Stimulated activated naive CD8-positive, alpha-beta T cell treated with anti-CD3 and anti-CD28 coated beads, Interleukin-15, amount 100 ng/mL, for 72 hours (primary cell): ENCODE data around the gene SYMPK.

Experiments
- ATAC-seq: fragments of 150-1000 bp; cut with Tn5 transposase; 2 replicates; pipeline ENCODE4 v1.10.0; 2021; ENCODE audit warnings: mild to moderate bottlenecking, moderate library complexity
- DNase-seq, 2 donors: peaks; one replicate each; pipeline ENCODE4 v3.0.0; 2021 to 2022
- H3K27ac Mint-ChIP-seq, 2 donors: one replicate each; pipeline ENCODE4 v1.8.0; 2022; ENCODE audit warnings: mild to moderate bottlenecking in 2 of 2, mixed read lengths in 2 of 2, moderate library complexity in 2 of 2
- H3K27me3 Mint-ChIP-seq: one replicate; pipeline ENCODE4 v1.8.0; 2022; ENCODE audit warnings: mixed read lengths
- H3K4me1 Mint-ChIP-seq: one replicate; pipeline ENCODE4 v1.8.0; 2022; ENCODE audit warnings: mild to moderate bottlenecking, mixed read lengths
- H3K4me3 Mint-ChIP-seq, 2 donors: one replicate each; pipeline ENCODE4 v1.8.0; 2022; ENCODE audit warnings: mild to moderate bottlenecking in 2 of 2, mixed read lengths in 2 of 2, moderate library complexity in 1 of 2
- H3K9me3 Mint-ChIP-seq, 2 donors: one replicate each; pipeline ENCODE4 v1.8.0; 2022; ENCODE audit warnings: mixed read lengths in 2 of 2

SYMPK gene

GRCh38 chr19:45895519-45895972, 32.6 kb upstream of the SYMPK start:
- Mint-ChIP-seq H3K4me3 (no peak overlapping the region), H3K4me1 (peaks cover 14% of the 10 kb centered on the region), H3K9me3 (no peaks in the 10 kb centered on the region), H3K27ac (peak overlapping the region in 1 of 2 donors; percentile 29), H3K27me3 (no peaks in the 10 kb centered on the region)
- DNase-seq (no peak), ATAC-seq (no peak)

DNA sequence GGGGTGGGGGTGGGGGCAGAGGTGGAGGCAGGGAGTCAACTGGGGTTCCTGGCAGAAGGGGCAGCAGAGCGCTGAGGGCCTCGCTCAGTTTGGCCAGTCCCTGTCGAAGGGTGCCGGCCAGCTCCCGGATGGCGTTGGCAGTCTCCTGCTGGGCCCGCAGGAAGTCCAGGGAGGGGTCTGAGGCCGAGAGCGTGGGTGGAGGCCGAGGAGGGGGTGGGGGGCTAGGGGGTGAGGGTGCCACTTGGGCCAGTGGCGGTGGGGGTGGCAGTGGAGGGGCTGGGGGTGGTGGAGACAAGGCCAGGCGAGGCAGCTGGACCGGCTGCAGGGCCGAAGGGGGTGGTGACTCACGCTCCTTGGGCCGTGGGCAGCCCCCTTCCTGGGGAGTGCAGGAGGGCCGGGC, 27.9 kb upstream of the SYMPK start:
- H3K27ac Mint-ChIP-seq = peak overlapping the region in 1 of 2 donors; percentile 81
- H3K27me3 Mint-ChIP-seq = no peaks in the 10 kb centered on the region
- ATAC-seq = no peak
- DNase-seq = no peak
- H3K4me3 Mint-ChIP-seq = no peak overlapping the region
- no peaks in the 10 kb centered on the region for H3K9me3 Mint-ChIP-seq
- peaks cover 15% of the 10 kb centered on the region for H3K4me1 Mint-ChIP-seq

- Mint-ChIP-seq H3K4me1 (peaks cover 21% of the 10 kb centered on the region), H3K27ac (no peak overlapping the region), H3K4me3 (no peak overlapping the region), H3K9me3 (no peaks in the 10 kb centered on the region), H3K27me3 (no peaks in the 10 kb centered on the region)
- no peak for ATAC-seq
- DNase-seq = no peak
Observed at GRCh38 chr19:45889210-45889885, 26.4 kb upstream of the SYMPK start.

DNA sequence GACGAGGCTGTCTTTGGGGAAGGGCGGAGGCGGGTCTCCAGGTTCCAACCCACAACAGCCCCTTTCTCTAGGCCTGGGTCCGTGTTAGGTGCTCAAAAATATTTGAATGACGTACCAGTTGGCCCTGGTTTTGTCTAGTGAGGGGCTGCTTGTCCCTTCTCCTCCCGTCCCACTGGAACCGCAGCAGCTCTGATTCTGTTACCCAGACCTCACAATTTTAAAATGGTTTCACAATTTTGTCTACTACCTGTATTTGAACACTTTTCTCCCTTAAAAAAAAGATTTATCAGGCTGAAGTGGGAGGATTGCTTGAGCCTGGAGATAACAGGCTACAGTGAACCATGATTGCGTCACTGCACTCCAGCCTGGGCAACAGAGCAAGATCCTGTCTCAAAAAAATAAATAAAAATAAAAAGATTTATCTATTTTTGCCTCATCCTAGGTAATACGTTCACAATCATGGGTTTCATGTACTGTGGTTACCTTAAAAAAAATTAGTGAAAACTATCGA, 24.3 kb upstream of the SYMPK start:
- H3K4me3 Mint-ChIP-seq = peak overlapping the region; percentile 91 to 92
- ATAC-seq (no peak), DNase-seq (no peak)
- H3K27ac Mint-ChIP-seq = peak overlapping the region; percentile 90 to 99
- H3K4me1 Mint-ChIP-seq = peaks cover 28% of the 10 kb centered on the region
- no peaks in the 10 kb centered on the region for H3K27me3 Mint-ChIP-seq
- H3K9me3 Mint-ChIP-seq = no peaks in the 10 kb centered on the region

- Mint-ChIP-seq H3K27ac (peak overlapping the region; percentile 90 to 99), H3K4me1 (peaks cover 34% of the 10 kb centered on the region), H3K27me3 (no peaks in the 10 kb centered on the region), H3K9me3 (no peaks in the 10 kb centered on the region), H3K4me3 (peak overlapping the region; percentile 91 to 92)
- DNase-seq (peak; percentile 89 to 94), ATAC-seq (peak; percentile 86)
Observed at GRCh38 chr19:45886427-45887199, 23.7 kb upstream of the SYMPK start.

- Mint-ChIP-seq H3K4me1 (peaks cover 42% of the 10 kb centered on the region), H3K27ac (peak within 1 kb of the TSS; percentile 90 to 99), H3K9me3 (no peaks in the 10 kb centered on the region), H3K27me3 (no peaks in the 10 kb centered on the region), H3K4me3 (peak within 1 kb of the TSS; percentile 91 to 92)
- peak; percentile 91 for DNase-seq
- ATAC-seq = peak; percentile 81
Observed at GRCh38 chr19:45885556-45886426, 22.8 kb upstream of the SYMPK start, which contains the start of gene IRF2BP1. IRF2BP1 (minus strand) TSS chr19:45886141; CDS start chr19:45885774, 367 bp downstream.

DNA sequence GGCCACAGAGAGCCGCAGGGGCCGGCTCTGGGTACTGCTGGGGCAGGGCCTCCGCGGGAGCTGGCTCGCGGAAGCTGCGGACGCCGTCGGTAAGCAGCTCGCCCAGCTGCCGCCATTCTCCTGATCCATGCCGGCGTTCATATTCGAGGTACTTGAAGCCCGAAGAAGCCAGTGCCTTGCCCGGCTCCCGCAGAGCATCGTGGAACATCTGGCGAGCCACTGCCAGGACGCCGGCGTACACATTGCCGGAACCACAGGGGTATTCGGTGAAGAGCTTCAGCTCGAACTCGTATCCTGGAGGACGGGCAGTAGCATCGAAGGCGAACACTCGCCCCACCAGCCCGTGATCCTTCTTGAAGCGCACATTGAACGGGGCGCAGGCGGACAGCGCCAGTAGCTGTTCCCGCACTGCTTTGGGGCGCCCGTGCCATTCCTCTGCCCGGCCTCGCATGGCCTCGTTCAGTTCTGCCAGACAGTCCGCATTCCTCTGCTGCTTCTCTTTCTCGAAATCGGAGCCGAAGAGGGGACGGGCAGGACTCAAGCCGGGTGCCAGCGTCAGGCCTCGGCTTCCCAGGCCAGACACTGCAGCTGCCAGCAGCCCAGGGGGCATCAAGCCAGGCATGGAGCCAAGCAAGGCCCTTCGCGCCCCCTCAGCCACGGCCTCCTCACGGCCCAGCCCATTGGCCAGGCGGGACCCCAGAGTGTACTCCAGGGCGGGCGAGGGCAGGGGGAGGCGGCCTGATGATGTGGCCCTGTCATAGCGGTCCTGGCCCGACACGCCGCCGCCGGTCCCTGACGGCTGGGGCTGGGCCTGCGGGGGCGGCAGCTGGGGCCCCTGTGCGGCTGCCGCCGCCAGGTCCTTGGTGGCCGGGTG, 22.0 kb upstream of the SYMPK start:
- no peaks in the 10 kb centered on the region for H3K27me3 Mint-ChIP-seq
- peak; percentile 52 to 53 for DNase-seq
- peaks cover 42% of the 10 kb centered on the region for H3K4me1 Mint-ChIP-seq
- H3K27ac Mint-ChIP-seq = no peak overlapping the region
- peak; percentile 2 for ATAC-seq
- peak overlapping the region; percentile 55 to 92 for H3K4me3 Mint-ChIP-seq
- no peaks in the 10 kb centered on the region for H3K9me3 Mint-ChIP-seq

GRCh38 chr19:45883881-45884681, 21.1 kb upstream of the SYMPK start:
- Mint-ChIP-seq H3K9me3 (no peaks in the 10 kb centered on the region), H3K27ac (no peak overlapping the region), H3K4me1 (peaks cover 42% of the 10 kb centered on the region), H3K27me3 (no peaks in the 10 kb centered on the region), H3K4me3 (peak overlapping the region; percentile 46 to 69)
- ATAC-seq (no peak), DNase-seq (no peak)

- ATAC-seq (no peak), DNase-seq (no peak)
- Mint-ChIP-seq H3K27me3 (peaks cover 4% of the 10 kb centered on the region), H3K4me3 (peak overlapping the region; percentile 69 to 82), H3K4me1 (peaks cover 44% of the 10 kb centered on the region), H3K9me3 (no peaks in the 10 kb centered on the region), H3K27ac (peak overlapping the region in 1 of 2 donors; percentile 87)
Observed at GRCh38 chr19:45883586-45883880, 20.6 kb upstream of the SYMPK start.

DNA sequence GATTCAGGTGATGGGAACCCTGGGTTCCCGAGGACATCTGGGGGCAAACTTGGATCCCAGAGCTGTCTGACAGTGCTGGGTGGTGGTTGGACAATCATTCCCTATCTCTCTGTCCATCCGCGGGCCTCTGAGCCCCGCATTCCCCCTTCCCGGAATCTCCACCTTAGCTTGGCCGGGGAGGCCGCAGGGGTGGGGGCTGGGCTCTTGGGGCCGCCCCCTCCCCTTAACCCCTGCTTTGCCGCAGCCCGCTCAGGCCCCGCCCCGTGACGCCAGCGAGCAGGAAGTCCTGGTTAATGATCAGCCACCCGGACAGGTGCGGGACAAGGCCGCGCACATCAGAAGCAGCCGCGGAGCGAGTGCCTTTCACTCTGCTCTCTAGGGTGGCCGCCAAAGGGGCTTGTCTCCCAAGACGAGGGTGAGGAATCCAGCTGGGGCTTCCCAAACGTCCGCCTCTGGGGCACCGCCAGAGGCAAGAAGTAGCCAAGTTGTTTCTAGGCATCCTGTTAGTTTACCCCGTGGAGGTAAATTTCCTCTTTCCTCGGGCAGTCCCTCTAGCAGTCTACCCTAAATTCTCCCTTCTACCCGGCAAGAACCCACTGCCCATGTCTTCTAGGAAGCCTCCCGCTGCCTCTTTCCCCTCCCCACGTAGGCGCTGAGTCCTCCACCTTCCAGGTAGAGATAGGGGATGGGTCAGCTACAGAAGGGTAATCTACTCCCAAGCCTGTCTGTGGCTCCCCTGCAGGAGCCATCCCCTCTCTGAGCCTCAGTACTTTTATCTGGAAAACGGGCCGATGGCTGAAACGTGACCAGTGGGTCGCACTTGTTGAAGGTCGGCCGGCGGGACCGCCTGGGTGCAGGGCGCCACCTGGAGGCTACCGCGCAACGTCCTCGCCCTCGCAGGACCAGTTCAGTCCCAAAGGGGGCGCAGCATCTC, 20.0 kb upstream of the SYMPK start:
- peaks cover 10% of the 10 kb centered on the region for H3K27me3 Mint-ChIP-seq
- H3K4me3 Mint-ChIP-seq = peak overlapping the region; percentile 69 to 82
- DNase-seq = peak; percentile 86 to 87
- H3K4me1 Mint-ChIP-seq = peaks cover 50% of the 10 kb centered on the region
- no peak for ATAC-seq
- H3K9me3 Mint-ChIP-seq = no peaks in the 10 kb centered on the region
- H3K27ac Mint-ChIP-seq = peak overlapping the region in 1 of 2 donors; percentile 87

DNA sequence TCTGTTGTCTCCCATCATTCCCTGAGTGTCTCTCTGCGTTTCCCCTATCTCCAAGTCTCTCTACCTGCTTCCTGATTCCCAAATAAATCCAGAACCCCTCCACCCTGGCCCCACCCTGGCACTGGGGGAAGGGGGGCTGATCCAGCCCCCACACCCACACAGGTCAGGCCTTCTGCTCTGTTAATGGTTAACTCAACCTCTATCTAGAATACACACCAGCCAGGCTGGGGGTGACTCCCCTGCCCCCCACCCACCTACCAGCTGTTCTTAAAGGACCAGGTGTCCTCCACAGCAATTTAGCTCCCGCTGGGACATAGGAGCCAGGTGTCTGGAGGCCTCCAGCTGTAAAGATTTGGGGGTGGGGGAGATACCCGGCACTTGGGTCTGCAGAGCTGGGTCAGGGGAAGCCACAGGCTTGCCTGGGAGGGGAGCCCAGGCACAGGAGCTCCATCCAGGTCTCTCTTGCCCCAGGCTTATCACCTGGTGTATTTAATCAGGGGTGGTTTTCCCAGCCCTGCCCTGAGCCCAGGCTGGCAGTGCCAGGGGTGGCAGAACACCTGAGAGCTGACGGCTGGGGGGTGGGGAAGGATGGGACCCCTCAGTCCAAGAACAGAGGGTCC, 19.1 kb upstream of the SYMPK start:
- Mint-ChIP-seq H3K9me3 (no peaks in the 10 kb centered on the region), H3K4me3 (no peak overlapping the region), H3K27me3 (peaks cover 19% of the 10 kb centered on the region), H3K27ac (no peak overlapping the region), H3K4me1 (peaks cover 49% of the 10 kb centered on the region)
- DNase-seq (no peak), ATAC-seq (no peak)

GRCh38 chr19:45881082-45881908, 18.3 kb upstream of the SYMPK start:
- no peaks in the 10 kb centered on the region for H3K9me3 Mint-ChIP-seq
- no peak for DNase-seq
- H3K27me3 Mint-ChIP-seq = peaks cover 21% of the 10 kb centered on the region
- no peak overlapping the region for H3K27ac Mint-ChIP-seq
- H3K4me3 Mint-ChIP-seq = no peak overlapping the region
- no peak for ATAC-seq
- H3K4me1 Mint-ChIP-seq = peaks cover 49% of the 10 kb centered on the region
